Measurements from ENCODE around the gene RPS24.

DNA sequence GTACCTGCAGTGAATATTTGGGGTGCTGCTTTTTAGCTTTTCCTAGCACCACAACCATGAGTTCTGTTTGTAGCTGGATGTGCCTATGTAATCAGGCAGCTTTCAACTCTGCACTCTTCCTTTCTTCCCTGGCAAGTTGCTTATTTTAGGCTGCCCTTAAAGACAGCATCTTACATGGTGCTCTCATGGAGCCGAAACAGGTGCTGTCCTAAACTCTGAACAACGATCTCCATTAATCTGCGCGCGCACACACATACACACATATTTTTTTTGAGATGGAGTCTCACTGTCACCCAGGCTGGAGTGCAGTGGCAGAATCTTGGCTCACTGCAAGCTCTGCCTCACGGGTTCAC, 9.1 kb downstream of the RPS24 start:
- no peak for TF ChIP-seq EZH2 (IDR thresholded peaks at IDR 0.05)
- no peak for TF ChIP-seq POLR2AphosphoS5 (IDR thresholded peaks at IDR 0.05; ENCODE audit: borderline replicate concordance, low read depth, low read length)
- no peak for TF ChIP-seq FOXP2 (optimal IDR thresholded peaks at IDR 0.05; ENCODE audit: control extremely low read depth, extremely low read length, insufficient read depth)
